Body of pancreas (tissue), 4 donors: Measurements from ENCODE around the gene HMOX2. TPM values are rescaled to one million over a fixed set of nuclear protein-coding genes. Genes with fewer than 3 reads are reported as not detected.

Experiments
- ATAC-seq: fragments of 150-250 bp; one replicate; pipeline ENCODE4 v1.9.1; 2016
- DNase-seq, 4 donors: peaks; one replicate each; pipeline ENCODE4 v3.0.0-alpha.2; 2019
- H3K27ac ChIP-seq, 4 donors: fragments of 200-600 bp; sonication (generic); 1 replicate in 3 of 4; 2 replicates in 1 of 4; pipeline versions ENCODE4 v1.5.1 to v1.6.1; 2016 to 2019; ENCODE audit warnings: mild to moderate bottlenecking in 1 of 4, mixed read lengths in 1 of 4, moderate library complexity in 1 of 4
- H3K27me3 ChIP-seq, 2 donors: fragments of 200-600 bp; sonication (generic); one replicate each; pipeline ENCODE4 v1.6.0; 2016; ENCODE audit warnings: mild to moderate bottlenecking in 1 of 2
- H3K36me3 ChIP-seq, 2 donors: fragments of 200-600 bp; sonication (generic); replicated peaks in 1 of 2; 2 replicates each; pipeline ENCODE4 v1.5.1; 2016; ENCODE audit warnings: low read depth in 2 of 2; ENCODE audit not compliant: insufficient read depth in 1 of 2
- H3K4me1 ChIP-seq: fragments of 200-600 bp; sonication (generic); one replicate; pipeline ENCODE4 v1.6.0; 2016
- H3K4me3 ChIP-seq, 2 donors: fragments of 200-600 bp; sonication (generic); 1 replicate in 1 of 2; 2 replicates in 1 of 2; pipeline ENCODE4 v1.5.1; 2016 to 2019
- H3K9me3 ChIP-seq, 3 donors: fragments of 200-600 bp; sonication (generic); 1 replicate in 2 of 3; 2 replicates in 1 of 3; pipeline ENCODE4 v1.5.1; 2016
- CTCF ChIP-seq, 7 experiments: fragments of 450-650 bp in 4 of 7; fragments of 200-600 bp in 3 of 7; sonication (generic) in 3 of 7; IDR thresholded peaks; one replicate each; pipeline ENCODE4 v1.5.1; 2016 to 2019; ENCODE audit warnings: antibody characterized with exemption in 7 of 7
- POLR2A ChIP-seq, 3 donors: fragments of 450-650 bp; IDR thresholded peaks; one replicate each; pipeline ENCODE4 v1.6.1; 2016; ENCODE audit warnings: antibody characterized with exemption in 3 of 3, mild to moderate bottlenecking in 2 of 3
- WGBS, 2 donors: methylation state at CpG; one replicate each; pipeline ENCODE4 v1.1.5; 2017; 5-methylcytosine and 5-hydroxymethylcytosine counted together
- intact Hi-C: fragments of 100-400 bp; cut with DNase I; formaldehyde crosslinking; loops from one replicate; pipeline ENCODE4 v1.15.1; 2023
- total RNA-seq, 2 donors: library from RNA; depleted of rRNA; stranded (reverse); fragments of >200 nt; gene quantifications; one replicate each; pipeline ENCODE4 v1.1.0, GENCODE V29; 2016

The HMOX2 gene
- total RNA-seq, 2 donors from 2014 or later = 18.4 to 115 TPM

DNA sequence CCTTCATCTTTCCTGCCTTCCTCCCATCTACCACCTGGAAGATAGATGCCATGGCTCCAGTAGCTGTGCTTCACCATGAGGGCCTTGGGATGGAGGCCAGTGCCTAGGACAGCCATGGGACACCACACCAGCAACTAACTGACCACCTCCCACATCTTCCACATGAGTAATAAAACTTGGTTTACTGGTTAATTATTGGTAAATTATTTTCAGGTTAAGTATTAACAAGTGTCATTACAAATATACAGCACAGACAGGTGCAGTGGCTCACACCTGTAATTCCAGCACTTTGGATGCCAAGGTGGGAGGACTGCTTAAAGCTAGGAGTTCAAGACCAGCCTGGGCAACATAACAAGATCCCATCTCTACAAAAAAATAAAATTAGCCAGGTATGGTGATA, 48.4 kb downstream of the HMOX2 start:
- H3K4me1 ChIP-seq = peaks cover 37% of the 10 kb centered on the region
- H3K4me3 ChIP-seq = no peak overlapping the region
- H3K27me3 ChIP-seq = no peaks in the 10 kb centered on the region
- peak overlapping the region in 3 of 4 donors; percentile 13 to 41 (median 29) for H3K27ac ChIP-seq
- no peak for ATAC-seq
- no peaks in the 10 kb centered on the region for H3K9me3 ChIP-seq
- no peak for DNase-seq
- no peaks in the 10 kb centered on the region for H3K36me3 ChIP-seq
- intact Hi-C loops = no loop called here
- no peak for TF ChIP-seq POLR2A (IDR thresholded peaks at IDR 0.05)
- TF ChIP-seq CTCF (IDR thresholded peaks at IDR 0.05) = no peak

DNA sequence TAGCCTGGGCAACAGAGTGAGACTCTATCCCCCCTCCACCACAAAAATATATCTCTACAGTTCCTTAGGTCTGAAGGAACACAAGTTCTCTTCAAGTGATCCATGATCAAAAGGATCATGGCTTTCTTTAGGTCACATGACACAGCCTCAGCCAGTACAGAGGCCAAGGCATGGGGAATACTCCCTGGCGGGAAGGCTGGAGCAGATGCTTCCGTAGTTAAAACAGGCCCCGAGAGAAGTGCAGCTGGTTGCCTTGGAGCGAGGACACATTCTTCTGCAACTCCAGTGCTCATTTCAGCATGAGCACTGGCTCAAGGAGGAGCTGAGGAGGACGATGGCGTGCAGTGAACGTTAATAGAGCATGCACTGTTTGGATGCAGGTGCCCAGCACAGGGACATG, 48.9 kb downstream of the HMOX2 start:
- H3K4me1 ChIP-seq = peaks cover 42% of the 10 kb centered on the region
- intact Hi-C loops = no loop called here

GRCh38 chr16:4525634-4526277, 49.6 kb downstream of the HMOX2 start:
- WGBS, 2 donors = 76 to 77% methylated on average over 11 to 13 of the region's 13 CpGs
- intact Hi-C loops = no loop called here
- H3K27me3 ChIP-seq = no peaks in the 10 kb centered on the region
- H3K27ac ChIP-seq = no peak overlapping the region
- no peak for TF ChIP-seq CTCF (IDR thresholded peaks at IDR 0.05)
- TF ChIP-seq POLR2A (IDR thresholded peaks at IDR 0.05) = no peak
- no peak overlapping the region for H3K4me3 ChIP-seq
- DNase-seq (no peak), ATAC-seq (no peak)
- H3K9me3 ChIP-seq = no peaks in the 10 kb centered on the region
- no peaks in the 10 kb centered on the region for H3K36me3 ChIP-seq
- peaks cover 49% of the 10 kb centered on the region for H3K4me1 ChIP-seq

More for the DNA sequence above, 48.9 kb downstream of the HMOX2 start:
- Histone ChIP-seq H3K36me3 (no peaks in the 10 kb centered on the region), H3K27me3 (no peaks in the 10 kb centered on the region), H3K9me3 (no peaks in the 10 kb centered on the region), H3K27ac (peak overlapping the region in 3 of 4 donors; percentile 13 to 41 (median 29)), H3K4me3 (no peak overlapping the region)
- no peak for TF ChIP-seq POLR2A (IDR thresholded peaks at IDR 0.05)
- no peak for TF ChIP-seq CTCF (IDR thresholded peaks at IDR 0.05)
- DNase-seq (no peak), ATAC-seq (peak; percentile 37)
- WGBS, 2 donors = 47 to 61% methylated on average over 6 to 7 of the region's 7 CpGs

- Histone ChIP-seq H3K27ac (peak overlapping the region; percentile 77 to 87 (median 84)), H3K36me3 (no peaks in the 10 kb centered on the region), H3K4me3 (no peak overlapping the region), H3K27me3 (no peaks in the 10 kb centered on the region), H3K9me3 (no peaks in the 10 kb centered on the region), H3K4me1 (peaks cover 56% of the 10 kb centered on the region)
- intact Hi-C loops = no loop called here
- peak in 3 of 7 experiments; percentile 8 to 26 (median 15) for TF ChIP-seq CTCF (IDR thresholded peaks at IDR 0.05)
- TF ChIP-seq POLR2A (IDR thresholded peaks at IDR 0.05) = peak in 2 of 3 donors; percentile 29 to 44
- 33 to 41% methylated on average over 13 to 16 of the region's 16 CpGs for WGBS, 2 donors
- ATAC-seq (peak; percentile 59), DNase-seq (peak in 3 of 4 donors; percentile 61 to 73 (median 68))
These were observed 53.2 kb downstream of the HMOX2 start for GRCh38 chr16:4529085-4530060.
